GM18508 (cell line): ENCODE measurements around the gene INMT.

Experiments
- ATAC-seq: cut with Tn5 transposase; IDR thresholded peaks from one replicate; pipeline ENCODE4 v1.9.1; 2021; ENCODE audit warnings: moderate number of reproducible peaks; ENCODE audit not compliant: insufficient read depth, unreplicated experiment

INMT gene

DNA sequence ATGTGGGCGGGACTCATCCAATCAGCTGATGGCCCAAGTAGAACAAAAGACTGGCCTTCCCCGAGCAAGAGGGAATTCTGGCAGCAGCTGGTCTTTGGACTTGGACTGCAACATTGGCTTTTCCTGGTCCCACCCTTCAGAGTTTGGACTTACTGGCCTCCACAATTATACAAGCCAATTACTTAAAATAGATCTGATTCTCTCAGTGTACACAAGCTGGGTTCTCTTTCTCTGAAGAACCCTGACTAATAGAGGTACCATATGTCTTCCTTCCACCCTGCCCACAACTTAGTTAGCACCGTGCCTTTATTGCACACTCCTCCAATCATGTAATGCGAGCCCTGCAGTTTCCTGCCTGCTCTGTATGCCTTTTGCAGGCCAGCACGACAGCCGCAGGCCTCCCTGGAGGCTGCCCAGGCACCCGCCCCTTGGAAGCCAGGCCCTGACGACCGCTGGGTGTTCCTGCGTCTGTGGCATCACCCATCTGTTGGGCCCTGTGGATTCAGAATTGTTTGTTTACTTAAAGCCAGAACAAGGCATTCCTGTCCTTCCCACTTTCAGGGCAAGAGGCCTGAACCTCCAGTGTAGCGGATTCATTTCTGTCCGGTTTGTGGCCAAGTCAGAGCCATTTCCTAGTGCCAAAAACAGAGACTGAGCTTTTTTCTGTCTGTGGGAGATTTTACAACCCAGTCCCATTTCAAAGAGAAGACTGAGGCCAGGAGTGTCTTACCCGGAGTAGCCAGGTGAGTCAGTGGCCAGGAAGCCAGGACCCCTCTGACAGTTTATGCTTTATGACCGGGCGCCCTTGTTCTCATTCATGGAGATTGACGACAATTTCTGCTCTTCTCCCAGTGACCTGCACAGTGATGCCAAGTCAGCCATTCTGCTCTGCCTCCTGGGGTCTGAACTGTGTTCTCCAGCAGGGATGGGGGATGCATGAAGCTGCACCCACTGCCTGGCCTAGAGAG, 968 bp upstream of the INMT start:
- no peak for ATAC-seq

DNA sequence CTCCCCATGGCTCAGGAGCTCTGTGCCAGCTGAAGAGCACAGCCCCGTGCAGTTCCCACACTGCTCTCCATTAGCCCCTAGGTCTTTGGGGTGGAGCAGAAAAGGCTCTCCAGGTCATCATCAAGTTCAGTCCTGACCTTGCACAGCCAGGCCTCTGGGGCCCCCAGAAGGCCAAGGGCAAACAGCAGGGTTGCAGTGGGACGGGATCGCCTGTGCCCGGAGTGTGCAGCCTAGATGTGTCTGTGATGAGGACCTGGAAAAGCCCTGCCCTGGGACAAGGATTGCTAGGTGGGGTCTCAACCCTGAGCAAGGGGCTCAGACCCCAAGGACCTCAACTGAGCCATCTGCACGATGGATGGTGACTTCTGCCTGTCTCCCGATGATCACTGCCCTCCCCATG, 549 bp downstream of the INMT start:
- no peak for ATAC-seq

DNA sequence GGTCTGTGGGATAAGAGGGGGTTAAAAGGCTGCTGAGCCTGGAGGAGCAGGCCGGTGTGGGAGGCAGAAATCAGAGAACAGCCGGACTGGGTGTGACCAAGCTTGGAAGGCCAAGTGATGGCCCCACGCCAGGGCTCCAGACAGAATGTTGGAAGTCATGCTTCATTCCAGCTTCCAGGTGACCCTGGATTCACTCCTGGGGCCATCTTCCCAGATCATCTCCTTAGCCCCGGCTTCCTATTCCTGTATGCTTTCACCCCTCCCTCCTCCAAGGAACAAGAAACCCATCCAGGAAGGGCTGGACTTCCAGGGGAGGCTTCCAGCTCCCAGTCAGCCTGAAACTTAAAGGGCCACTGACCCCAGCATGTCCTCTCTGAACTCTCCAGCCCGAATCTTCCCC, 1.0 kb downstream of the INMT start:
- ATAC-seq = no peak

GRCh38 chr7:30754315-30754877, 2.5 kb downstream of the INMT start:
- no peak for ATAC-seq

DNA sequence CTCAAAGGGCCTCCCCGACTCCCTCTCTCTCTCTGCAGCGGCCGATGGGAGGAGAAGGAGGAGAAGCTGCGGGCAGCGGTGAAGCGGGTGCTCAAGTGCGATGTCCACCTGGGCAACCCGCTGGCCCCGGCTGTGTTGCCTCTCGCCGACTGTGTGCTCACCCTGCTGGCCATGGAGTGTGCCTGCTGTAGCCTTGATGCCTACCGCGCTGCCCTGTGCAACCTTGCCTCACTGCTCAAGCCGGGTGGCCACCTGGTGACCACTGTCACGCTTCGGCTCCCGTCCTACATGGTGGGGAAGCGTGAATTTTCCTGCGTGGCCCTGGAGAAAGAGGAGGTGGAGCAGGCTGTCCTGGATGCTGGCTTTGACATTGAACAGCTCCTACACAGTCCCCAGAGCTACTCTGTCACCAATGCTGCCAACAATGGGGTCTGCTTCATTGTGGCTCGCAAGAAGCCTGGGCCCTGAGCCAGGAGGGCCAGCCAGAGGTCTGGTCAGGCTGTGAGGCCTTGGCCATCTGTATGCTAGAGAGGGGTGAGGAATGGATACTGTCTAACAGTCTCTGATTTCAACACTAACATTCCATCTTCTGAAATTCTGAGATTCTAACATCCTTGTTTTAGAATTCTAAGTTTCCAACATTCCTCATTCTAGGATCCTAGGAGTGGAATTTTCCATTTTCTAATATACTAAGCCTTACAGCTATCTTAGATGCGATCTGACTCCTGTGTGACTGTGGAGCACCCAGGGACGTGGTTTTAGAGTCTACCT, 3.6 kb downstream of the INMT start:
- ATAC-seq = no peak

DNA sequence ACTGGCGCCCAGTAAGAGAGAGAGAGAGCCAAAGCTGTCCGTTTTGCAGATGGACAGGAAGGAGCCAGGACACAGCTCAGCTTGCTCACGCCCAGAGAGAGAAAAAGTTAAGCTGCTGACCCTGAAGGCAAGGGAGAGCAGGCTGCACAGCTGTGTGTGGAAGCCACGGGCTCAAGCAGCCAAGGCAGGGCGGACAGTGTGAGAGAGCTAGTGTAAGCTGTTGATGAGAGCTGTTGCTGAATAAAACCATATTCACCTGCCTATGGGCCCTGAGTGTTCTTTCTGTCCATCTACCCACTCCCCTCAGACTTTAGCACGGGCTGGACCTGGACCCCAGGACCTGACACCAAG, 5.4 kb downstream of the INMT start:
- ATAC-seq = no peak

GRCh38 chr7:30760514-30761213, 8.7 kb downstream of the INMT start:
- no peak for ATAC-seq

DNA sequence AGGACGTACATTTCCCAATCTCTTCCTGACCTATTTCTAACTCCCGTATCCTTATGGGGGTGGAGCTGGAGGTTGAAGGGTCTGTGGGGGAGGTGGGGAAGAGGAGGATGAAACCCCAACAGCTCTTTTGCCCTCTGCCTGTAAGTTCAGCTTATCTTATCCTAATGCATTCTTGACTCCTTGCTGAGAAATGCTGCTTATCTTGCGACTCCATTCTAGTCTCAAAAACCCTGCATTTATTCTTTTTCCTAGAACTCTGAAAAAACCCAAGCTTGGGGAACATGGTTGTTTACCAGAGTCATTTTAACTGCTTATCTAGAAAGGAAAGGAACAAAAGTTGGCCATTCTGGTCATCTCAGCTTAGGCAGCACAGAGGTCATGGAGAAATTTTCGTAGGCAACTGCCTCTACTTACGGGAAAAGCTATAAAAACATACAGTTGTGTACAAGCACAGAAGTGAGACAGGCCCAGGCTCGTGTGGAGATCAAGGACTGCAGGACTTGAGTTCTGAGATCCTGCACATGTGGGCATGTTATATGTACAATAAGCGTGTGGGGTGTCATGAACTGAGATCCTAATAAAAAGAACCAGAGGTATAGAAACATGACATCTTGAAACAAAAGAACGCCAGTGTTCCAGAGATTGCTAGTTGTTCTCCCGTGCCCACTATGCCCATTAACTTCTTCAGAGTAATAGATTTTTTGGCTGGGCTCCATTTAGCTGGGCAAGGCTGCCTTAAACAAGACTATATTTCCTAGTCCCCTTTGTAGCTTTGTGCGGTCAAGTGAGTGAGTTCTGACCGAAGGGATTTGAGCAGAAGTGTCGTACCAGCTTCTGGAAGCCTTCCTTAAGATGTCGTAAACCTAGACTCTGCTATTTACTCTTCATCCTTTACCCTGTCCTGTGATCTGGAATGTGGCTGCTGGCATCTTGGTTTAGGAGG, 9.6 kb downstream of the INMT start:
- no peak for ATAC-seq

GRCh38 chr7:30764030-30764975, 12.4 kb downstream of the INMT start:
- peak; percentile 79 for ATAC-seq

GRCh38 chr7:30765408-30765807, 13.5 kb downstream of the INMT start:
- no peak for ATAC-seq

DNA sequence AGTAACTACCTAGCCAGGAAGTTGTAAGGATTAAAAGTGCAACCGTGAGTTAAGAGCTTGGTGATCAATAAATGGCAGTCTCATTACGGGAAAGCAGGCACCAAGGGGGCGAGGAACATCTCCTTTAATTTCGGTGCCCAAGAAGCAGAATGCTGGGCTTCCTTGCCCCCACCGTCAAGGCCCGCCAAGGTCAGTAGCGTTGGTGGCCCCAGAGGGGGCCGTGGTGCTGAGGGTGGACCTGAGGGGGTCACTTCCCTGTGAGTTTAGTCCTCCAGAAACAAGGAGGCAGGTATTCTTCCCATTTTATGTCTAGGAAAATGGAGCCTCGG, 18.9 kb downstream of the INMT start:
- ATAC-seq = no peak

DNA sequence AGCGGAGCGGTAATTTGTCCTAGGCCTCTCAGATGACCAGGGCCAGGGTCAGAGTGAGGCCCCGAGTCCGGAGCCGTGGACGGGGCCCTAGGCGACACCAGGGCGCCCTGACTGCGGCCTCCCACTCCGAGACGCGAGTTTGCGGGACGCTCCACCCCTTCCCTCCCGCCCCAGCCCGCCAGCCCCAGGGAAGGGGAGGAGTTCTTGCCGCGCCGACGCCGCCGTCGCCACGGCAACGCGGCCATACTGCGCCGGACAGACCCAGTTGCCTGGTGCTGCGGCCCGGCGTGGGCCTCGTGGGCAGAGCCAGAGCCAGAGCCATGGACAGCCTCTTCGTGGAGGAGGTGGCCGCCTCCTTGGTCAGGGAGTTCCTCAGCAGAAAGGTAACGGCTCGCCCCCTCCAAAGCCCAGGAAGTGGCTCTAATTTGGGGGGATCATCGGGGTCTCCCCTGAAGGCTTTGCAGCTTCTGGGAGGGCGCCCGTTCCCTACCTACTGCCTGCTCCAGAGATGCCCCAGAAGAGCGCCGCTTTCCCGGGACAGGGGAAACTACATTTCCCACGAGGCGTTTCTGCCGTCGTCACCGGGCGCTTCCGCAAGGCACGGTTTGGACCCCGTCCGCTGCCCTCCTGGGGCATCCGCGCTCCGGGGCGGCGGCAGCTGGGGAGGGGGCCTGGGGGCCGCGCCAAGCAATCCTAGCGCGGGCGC, 19.4 kb downstream of the INMT start, which contains the start of gene MINDY4:
Gene MINDY4 (plus strand): TSS at position 244 of the 706 bp plus-strand sequence. CDS start 77 bp downstream, at position 321.
- no peak for ATAC-seq

- no peak for ATAC-seq
Observed at GRCh38 chr7:30771880-30772425, 20.0 kb downstream of the INMT start.

DNA sequence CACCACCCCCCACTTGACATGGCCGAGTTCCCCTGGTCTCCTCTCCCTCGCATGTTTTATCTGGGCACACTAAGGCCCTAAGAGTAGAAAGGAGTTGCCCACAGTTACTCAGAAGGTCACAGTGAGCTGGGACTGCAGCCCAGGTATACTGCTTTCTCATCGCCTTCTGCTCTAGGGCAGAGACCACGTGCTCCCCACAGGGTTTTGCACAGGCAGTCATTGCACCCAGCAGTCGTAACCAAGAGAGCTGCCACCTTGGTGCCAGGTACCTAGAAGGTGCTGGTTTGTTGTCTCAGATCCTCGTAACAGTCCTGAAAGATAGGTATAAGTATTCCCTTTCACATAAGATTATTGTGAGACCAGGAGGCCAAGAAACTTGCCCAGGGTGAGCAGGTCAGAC, 21.0 kb downstream of the INMT start:
- no peak for ATAC-seq

GRCh38 chr7:30775992-30776391, 24.1 kb downstream of the INMT start:
- no peak for ATAC-seq

- no peak for ATAC-seq
Observed at GRCh38 chr7:30776971-30777370, 25.0 kb downstream of the INMT start.

DNA sequence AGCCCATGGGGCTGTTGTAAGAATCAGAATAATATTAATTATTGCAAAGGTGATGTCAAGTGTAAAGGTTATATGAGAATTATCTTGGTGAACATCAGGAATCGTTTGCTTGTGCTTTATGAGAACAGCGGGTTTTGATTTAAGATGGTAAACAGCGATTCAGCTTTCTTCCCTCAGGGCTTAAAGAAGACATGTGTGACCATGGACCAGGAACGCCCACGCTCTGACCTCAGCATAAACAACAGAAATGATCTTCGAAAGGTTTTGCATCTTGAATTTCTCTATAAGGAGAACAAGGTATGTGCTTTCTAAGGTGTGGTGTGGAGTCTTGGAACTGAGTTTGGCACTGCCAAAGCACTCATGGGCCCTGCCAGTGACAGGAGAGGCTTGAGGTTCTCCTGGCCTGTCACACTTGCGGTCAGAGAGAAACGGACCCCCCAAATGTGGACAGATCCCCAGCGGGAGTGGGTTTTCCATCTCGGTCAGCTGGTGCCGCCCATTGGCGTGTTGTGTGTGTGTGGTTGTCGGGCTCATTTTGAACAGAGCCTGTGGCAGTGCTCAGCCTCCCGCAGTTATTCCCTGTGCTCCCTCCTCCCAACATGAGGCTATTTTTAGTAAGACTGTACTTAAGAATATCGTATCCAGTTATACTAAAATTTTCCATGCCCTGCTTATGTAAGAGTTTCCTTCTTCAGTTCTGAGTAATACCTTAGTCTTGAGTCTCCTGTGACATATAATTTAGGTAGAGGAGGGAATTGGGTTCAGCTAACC, 26.5 kb downstream of the INMT start:
- no peak for ATAC-seq
